Testis (tissue), 3 donors: Measurements from ENCODE around the gene SLC44A1. TPM values are rescaled to one million over a fixed set of nuclear protein-coding genes. Genes with fewer than 3 reads are reported as not detected.

Source experiments
- DNase-seq: peaks from one replicate; pipeline ENCODE4 v3.0.0-alpha.2; 2019
- H3K27ac ChIP-seq, 2 donors: fragments of 200-600 bp; sonication (generic); one replicate each; pipeline ENCODE4 v1.5.1; 2019
- H3K27me3 ChIP-seq: fragments of 200-600 bp; sonication (generic); one replicate; pipeline ENCODE4 v1.5.1; 2019
- H3K36me3 ChIP-seq: fragments of 200-600 bp; sonication (generic); one replicate; pipeline ENCODE4 v1.5.1; 2017; ENCODE audit warnings: low read depth; ENCODE audit errors: missing control alignments
- H3K4me1 ChIP-seq: fragments of 200-600 bp; sonication (generic); one replicate; pipeline ENCODE4 v1.5.1; 2019
- H3K4me3 ChIP-seq, 2 donors: fragments of 200-600 bp; sonication (generic); one replicate each; pipeline ENCODE4 v1.5.1; 2017 to 2019
- H3K9me3 ChIP-seq: fragments of 200-600 bp; sonication (generic); one replicate; pipeline ENCODE4 v1.5.1; 2017
- POLR2A ChIP-seq: fragments of 450-650 bp; IDR thresholded peaks from one replicate; pipeline ENCODE4 v1.6.1; 2017; ENCODE audit warnings: antibody characterized with exemption, mild to moderate bottlenecking, moderate library complexity
- WGBS, 2 donors: methylation state at CpG; one replicate each; pipeline ENCODE4 v1.1.5; 2018; 5-methylcytosine and 5-hydroxymethylcytosine counted together
- intact Hi-C: fragments of 100-400 bp; cut with DNase I; formaldehyde crosslinking; loops from one replicate; pipeline ENCODE4 v1.15.1; 2023; ENCODE audit warnings: low total_unique reads
- polyA plus RNA-seq: library from polyadenylated mRNA; stranded (reverse); fragments of 350-450 nt; fragmentation: Illumina TruSeq; extraction: RNeasy Lipid Tissue Mini Kit (QIAGEN cat#74804); gene quantifications from one replicate; pipeline ENCODE4 v1.2.3, GENCODE V29; 2014; ENCODE audit warnings: low read depth, low replicate concordance; ENCODE audit not compliant: insufficient read depth
- total RNA-seq, 2 donors: library from RNA; depleted of rRNA; stranded (reverse); fragments of >200 nt; gene quantifications; one replicate each; pipeline ENCODE4 v1.2.3, GENCODE V29; 2016
- TF ChIP-seq, protein P1 (sequence below), 3 experiments: fragments of 450-650 bp in 2 of 3; fragments of 200-600 bp in 1 of 3; sonication (generic) in 1 of 3; IDR thresholded peaks; one replicate each; pipeline ENCODE4 v1.5.1; 2016 to 2019; ENCODE audit warnings: antibody characterized with exemption in 3 of 3, mild to moderate bottlenecking in 2 of 3, moderate library complexity in 1 of 3

SLC44A1 gene
- total and polyA plus RNA-seq, 3 donors from 2014 or later, result 8.9 to 16.7 (median 11.1) TPM

DNA sequence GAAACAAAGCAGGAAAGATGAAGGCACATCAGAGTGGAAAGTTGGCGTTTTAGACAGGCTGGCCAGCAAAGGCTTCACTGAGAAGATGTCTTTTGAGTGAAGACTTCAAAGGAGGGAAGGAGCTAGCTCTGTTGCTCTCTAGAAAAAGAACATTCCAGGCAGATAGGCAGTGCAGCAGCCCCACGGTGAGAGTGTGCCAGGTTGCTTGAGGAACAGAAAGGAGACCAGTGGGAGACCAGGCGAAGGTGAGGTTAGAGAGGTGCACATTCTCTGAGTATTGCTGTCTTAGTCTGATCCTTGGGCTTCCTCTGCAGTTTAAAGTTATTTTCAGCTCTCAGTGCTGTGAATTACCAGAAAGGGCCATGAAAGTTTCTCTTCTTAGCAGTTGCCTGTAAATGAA is 83.8 kb downstream of the SLC44A1 start:
- TF ChIP-seq POLR2A, result no peak
- TF ChIP-seq, protein P1, sequence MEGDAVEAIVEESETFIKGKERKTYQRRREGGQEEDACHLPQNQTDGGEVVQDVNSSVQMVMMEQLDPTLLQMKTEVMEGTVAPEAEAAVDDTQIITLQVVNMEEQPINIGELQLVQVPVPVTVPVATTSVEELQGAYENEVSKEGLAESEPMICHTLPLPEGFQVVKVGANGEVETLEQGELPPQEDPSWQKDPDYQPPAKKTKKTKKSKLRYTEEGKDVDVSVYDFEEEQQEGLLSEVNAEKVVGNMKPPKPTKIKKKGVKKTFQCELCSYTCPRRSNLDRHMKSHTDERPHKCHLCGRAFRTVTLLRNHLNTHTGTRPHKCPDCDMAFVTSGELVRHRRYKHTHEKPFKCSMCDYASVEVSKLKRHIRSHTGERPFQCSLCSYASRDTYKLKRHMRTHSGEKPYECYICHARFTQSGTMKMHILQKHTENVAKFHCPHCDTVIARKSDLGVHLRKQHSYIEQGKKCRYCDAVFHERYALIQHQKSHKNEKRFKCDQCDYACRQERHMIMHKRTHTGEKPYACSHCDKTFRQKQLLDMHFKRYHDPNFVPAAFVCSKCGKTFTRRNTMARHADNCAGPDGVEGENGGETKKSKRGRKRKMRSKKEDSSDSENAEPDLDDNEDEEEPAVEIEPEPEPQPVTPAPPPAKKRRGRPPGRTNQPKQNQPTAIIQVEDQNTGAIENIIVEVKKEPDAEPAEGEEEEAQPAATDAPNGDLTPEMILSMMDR (IDR thresholded peaks at IDR 0.05), result no peak
- H3K36me3 ChIP-seq, result no peaks in the 10 kb centered on the region
- H3K9me3 ChIP-seq, result no peaks in the 10 kb centered on the region
- WGBS, 2 donors, result 86 to 92% methylated on average over 3 of the region's 3 CpGs
- H3K27ac ChIP-seq, result no peak overlapping the region
- DNase-seq, result no peak
- intact Hi-C loops, result no loop called here
- H3K27me3 ChIP-seq, result no peaks in the 10 kb centered on the region
- H3K4me1 ChIP-seq, result no peaks in the 10 kb centered on the region
- no peak overlapping the region for H3K4me3 ChIP-seq

DNA sequence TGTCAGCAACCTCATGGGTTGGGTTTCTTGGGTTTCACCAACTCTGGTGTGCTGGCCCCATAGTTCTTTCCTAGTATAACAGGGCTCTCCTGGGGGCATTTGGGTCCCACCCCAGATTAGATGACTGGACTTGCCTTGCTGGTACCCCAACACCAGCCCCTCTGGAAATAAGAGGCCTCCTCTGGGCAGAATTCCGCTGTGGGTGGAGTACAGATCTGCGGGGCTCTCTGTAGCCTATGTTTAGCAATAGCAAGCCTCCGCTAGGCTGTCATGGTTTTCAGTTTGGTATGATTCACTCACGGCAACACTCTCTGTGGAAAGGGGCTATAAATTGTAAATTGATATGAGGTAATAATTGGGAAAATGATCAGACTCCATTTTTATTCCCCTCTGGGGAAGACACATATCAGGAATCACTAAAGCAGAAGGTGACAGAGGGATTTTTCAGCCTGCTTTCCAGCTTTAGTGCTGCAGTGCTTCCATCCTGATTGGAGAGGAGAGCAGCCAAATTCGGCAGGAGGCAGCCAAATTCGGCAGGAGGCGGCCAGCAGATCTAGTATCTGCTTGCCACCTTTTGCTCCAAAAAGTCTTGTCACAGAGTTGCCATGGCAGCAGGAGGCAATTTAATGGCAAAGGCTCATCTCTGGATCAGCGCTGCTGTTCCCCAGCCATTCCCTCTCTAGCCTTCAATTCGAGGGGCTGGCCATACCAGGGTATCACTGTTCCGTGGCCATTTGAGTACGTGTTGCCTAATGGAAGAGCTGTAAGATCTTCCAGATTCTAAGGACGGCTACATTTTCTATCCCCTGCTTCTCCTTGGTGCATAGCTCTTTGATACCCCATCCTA is 84.6 kb downstream of the SLC44A1 start:
- Histone ChIP-seq H3K4me3 (no peak overlapping the region), H3K36me3 (no peaks in the 10 kb centered on the region), H3K27ac (no peak overlapping the region), H3K4me1 (no peaks in the 10 kb centered on the region), H3K27me3 (no peaks in the 10 kb centered on the region), H3K9me3 (no peaks in the 10 kb centered on the region)
- DNase-seq, result no peak
- WGBS, 2 donors, result 93 to 96% methylated on average over 12 of the region's 12 CpGs
- intact Hi-C loops, result no loop called here
- TF ChIP-seq POLR2A, result no peak
- TF ChIP-seq, protein P1 (IDR thresholded peaks at IDR 0.05), result no peak

DNA sequence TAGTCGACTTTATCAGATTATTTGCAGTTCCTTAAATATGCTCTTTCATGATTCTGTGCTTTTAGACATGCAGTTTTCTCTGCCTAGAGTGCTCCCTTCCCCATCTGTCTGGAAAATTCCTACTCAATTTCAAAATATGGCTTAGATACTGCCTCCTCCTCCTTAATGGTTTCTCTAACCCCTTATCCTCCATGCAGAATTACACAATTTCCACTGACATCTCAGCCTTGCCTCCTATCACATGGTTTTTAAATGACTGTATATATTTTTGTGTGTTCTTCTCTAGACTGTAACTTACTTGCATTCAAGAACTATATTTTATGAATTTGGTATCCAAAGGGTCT is 85.2 kb downstream of the SLC44A1 start:
- H3K4me3 ChIP-seq, result no peak overlapping the region
- intact Hi-C loops, result no loop called here
- 86 to 87% methylated on average over 1 of the region's 1 CpG for WGBS, 2 donors
- no peaks in the 10 kb centered on the region for H3K9me3 ChIP-seq
- H3K27me3 ChIP-seq, result no peaks in the 10 kb centered on the region
- H3K4me1 ChIP-seq, result no peaks in the 10 kb centered on the region
- TF ChIP-seq, protein P1 (IDR thresholded peaks at IDR 0.05), result no peak
- TF ChIP-seq POLR2A, result no peak
- no peaks in the 10 kb centered on the region for H3K36me3 ChIP-seq
- no peak for DNase-seq
- H3K27ac ChIP-seq, result no peak overlapping the region

DNA sequence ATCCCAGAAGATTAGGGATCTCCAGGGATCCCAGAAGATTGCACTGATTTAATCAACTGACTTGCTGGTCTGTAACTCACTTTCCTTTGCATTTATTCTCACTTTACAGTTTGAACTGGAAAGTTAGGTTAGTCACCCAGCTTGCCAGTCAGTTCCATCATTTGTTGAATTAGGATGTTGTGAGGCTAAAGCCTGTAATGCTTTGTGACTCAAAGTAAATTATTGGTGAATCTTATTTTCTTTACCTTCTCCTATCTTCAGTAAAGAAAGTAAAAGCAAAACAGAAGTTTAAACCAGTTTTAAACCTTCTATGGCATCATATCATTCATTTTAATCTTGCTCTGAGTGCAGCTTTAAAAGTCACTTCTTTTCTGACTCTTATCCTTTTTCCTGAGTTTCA is 85.8 kb downstream of the SLC44A1 start:
- no peaks in the 10 kb centered on the region for H3K27me3 ChIP-seq
- H3K4me1 ChIP-seq, result no peaks in the 10 kb centered on the region
- intact Hi-C loops, result no loop called here
- no peak for TF ChIP-seq POLR2A
- TF ChIP-seq, protein P1 (IDR thresholded peaks at IDR 0.05), result no peak
- no peaks in the 10 kb centered on the region for H3K36me3 ChIP-seq
- no peaks in the 10 kb centered on the region for H3K9me3 ChIP-seq
- DNase-seq, result no peak
- H3K4me3 ChIP-seq, result no peak overlapping the region
- no peak overlapping the region for H3K27ac ChIP-seq

DNA sequence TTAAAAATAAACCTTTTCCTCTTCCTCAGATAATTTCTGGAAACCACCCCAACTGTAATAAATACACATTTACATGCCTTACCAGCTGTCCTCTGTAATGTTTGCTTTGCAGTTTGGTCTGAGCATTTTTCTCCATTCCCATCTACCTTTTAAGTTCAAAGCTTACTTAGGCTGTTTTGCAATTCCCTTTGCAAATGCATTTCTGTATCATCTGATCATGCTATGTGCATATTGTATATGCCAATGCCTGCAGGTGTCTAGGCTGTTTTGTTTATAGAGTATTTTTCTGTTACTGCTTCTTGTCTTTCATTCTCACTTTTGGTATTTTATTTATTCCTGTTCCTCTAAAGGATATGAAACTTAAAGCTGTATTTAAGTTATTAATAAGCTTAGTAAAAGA is 86.3 kb downstream of the SLC44A1 start:
- no peaks in the 10 kb centered on the region for H3K9me3 ChIP-seq
- no peak overlapping the region for H3K4me3 ChIP-seq
- TF ChIP-seq, protein P1 (IDR thresholded peaks at IDR 0.05), result no peak
- no peak for TF ChIP-seq POLR2A
- no peaks in the 10 kb centered on the region for H3K36me3 ChIP-seq
- no peak overlapping the region for H3K27ac ChIP-seq
- H3K4me1 ChIP-seq, result no peaks in the 10 kb centered on the region
- no peak for DNase-seq
- no peaks in the 10 kb centered on the region for H3K27me3 ChIP-seq
- intact Hi-C loops, result no loop called here
